GM23248 (cell line): ENCODE results near the gene IVD. TPM values are rescaled to one million over a fixed set of nuclear protein-coding genes. Genes with fewer than 3 reads are reported as not detected.
"Not testable (repeated sequence)": the region's sequence is repeated elsewhere in the genome, so short reads cannot be mapped to it uniquely, and the experiment has no call there.

Experiments used
- DNase-seq: peaks from one replicate; pipeline ENCODE4 v3.0.0-alpha.2; 2015
- H2AFZ ChIP-seq: fragments of 200-600 bp; sonication (generic); 2 replicates; pipeline ENCODE4 v1.6.1; 2016; ENCODE audit warnings: antibody characterized with exemption
- H3F3A ChIP-seq: fragments of 200-600 bp; sonication (generic); 2 replicates; pipeline ENCODE4 v1.6.1; 2016; ENCODE audit warnings: mild to moderate bottlenecking, antibody characterized with exemption, mixed run types; ENCODE audit not compliant: insufficient read depth
- H3K27ac ChIP-seq: fragments of 200-600 bp; sonication (generic); 2 replicates; pipeline ENCODE4 v1.5.1; 2016; ENCODE audit warnings: mild to moderate bottlenecking
- H3K27me3 ChIP-seq: fragments of 200-600 bp; sonication (generic); replicated peaks from 2 replicates; pipeline ENCODE4 v1.6.1; 2016; ENCODE audit warnings: mild to moderate bottlenecking; ENCODE audit not compliant: insufficient read depth
- H3K36me3 ChIP-seq: fragments of 200-600 bp; sonication (generic); 2 replicates; pipeline ENCODE4 v1.6.1; 2016; ENCODE audit warnings: low read depth, mild to moderate bottlenecking
- H3K4me1 ChIP-seq: fragments of 200-600 bp; sonication (generic); 2 replicates; pipeline ENCODE4 v1.6.1; 2016; ENCODE audit warnings: mild to moderate bottlenecking; ENCODE audit not compliant: insufficient read depth
- H3K4me2 ChIP-seq: fragments of 200-600 bp; sonication (generic); one replicate; pipeline ENCODE4 v1.6.1; 2016; ENCODE audit warnings: mild to moderate bottlenecking; ENCODE audit not compliant: unreplicated experiment
- H3K4me3 ChIP-seq: fragments of 200-600 bp; sonication (generic); 2 replicates; pipeline ENCODE4 v1.5.1; 2016; ENCODE audit warnings: mild to moderate bottlenecking
- H3K79me2 ChIP-seq: fragments of 200-600 bp; sonication (generic); 2 replicates; pipeline ENCODE4 v1.6.1; 2016; ENCODE audit warnings: mild to moderate bottlenecking; ENCODE audit not compliant: insufficient read depth
- H3K9ac ChIP-seq: fragments of 200-600 bp; sonication (generic); 2 replicates; pipeline ENCODE4 v1.6.1; 2016; ENCODE audit warnings: mild to moderate bottlenecking
- H3K9me2 ChIP-seq: fragments of 200-600 bp; sonication (generic); 2 replicates; pipeline ENCODE4 v1.6.1; 2016; ENCODE audit warnings: mixed run types, mild to moderate bottlenecking, moderate library complexity; ENCODE audit not compliant: insufficient read depth
- H3K9me3 ChIP-seq: fragments of 200-600 bp; sonication (generic); one replicate; pipeline ENCODE4 v1.6.1; 2017; ENCODE audit warnings: low read depth
- H4K20me1 ChIP-seq: fragments of 200-600 bp; sonication (generic); 2 replicates; pipeline ENCODE4 v1.6.0; 2016; ENCODE audit not compliant: insufficient read depth
- EZH2 ChIP-seq: fragments of 200-600 bp; sonication (generic); IDR thresholded peaks from 2 replicates; pipeline ENCODE4 v1.6.1; 2018; ENCODE audit warnings: antibody characterized with exemption, mild to moderate bottlenecking; ENCODE audit not compliant: insufficient read depth, poor library complexity, severe bottlenecking
- EZH2phosphoT487 ChIP-seq: fragments of 200-600 bp; sonication (generic); IDR thresholded peaks from 2 replicates; pipeline ENCODE4 v1.6.1; 2018; ENCODE audit warnings: antibody characterized with exemption, moderate library complexity, mild to moderate bottlenecking, low read depth; ENCODE audit not compliant: insufficient read depth
- WGBS, 2 experiments: methylation state at CpG; one replicate each; pipeline ENCODE4 v1.1.6; 2015 to 2017; ENCODE audit warnings: low lambda C conversion rate in 2 of 2, low coverage in 1 of 2; ENCODE audit errors: missing lambda C conversion rate in 2 of 2; 5-methylcytosine and 5-hydroxymethylcytosine counted together
- in situ Hi-C: fragments of 300-500 bp; cut with MboI; formaldehyde crosslinking; loops from 2 replicates; pipeline ENCODE4 v1.15.0; 2020
- polyA plus RNA-seq: library from polyadenylated mRNA; unstranded; fragments of >200 nt; fragmentation: Nextera tagmentation; extraction: Ambion mirVana; gene quantifications from 2 replicates; pipeline ENCODE4 v1.2.1, GENCODE V29; 2016
- total RNA-seq: library from RNA; depleted of rRNA; stranded (reverse); fragments of >200 nt; shearing (Covaris generic); gene quantifications from 2 replicates; pipeline ENCODE4 v1.2.3, GENCODE V29; 2014

The IVD gene
- total and polyA plus RNA-seq, 2 experiments from 2014 or later = 28.2 to 50.1 TPM

DNA sequence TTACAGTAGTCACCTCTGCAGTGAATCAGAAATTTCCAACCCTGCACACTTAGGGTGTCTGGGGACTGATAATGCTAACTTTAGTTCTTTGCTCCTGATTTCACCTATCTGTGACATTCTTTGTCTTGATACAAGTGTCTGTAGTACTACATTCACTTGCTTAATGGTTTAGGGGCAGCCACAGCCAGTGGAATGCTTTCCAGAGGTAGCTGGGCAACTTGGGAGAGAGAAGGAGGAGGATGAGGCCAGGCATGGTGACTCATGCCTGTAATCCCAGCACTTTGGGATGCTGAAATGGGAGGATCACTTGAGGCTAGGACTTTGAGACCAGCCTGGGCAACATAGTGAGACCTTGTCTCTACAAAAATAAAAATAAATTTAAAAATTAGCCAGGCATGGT lies 43.7 kb downstream of the IVD start:
- TF ChIP-seq EZH2 (no peak), EZH2phosphoT487 (no peak)
- peak; percentile 39 for DNase-seq
- H2AFZ ChIP-seq = no peak overlapping the region
- peak overlapping the region; percentile 18 for H3K4me2 ChIP-seq
- no peaks in the 10 kb centered on the region for H3K27me3 ChIP-seq
- no peaks in the 10 kb centered on the region for H3K9me3 ChIP-seq
- H3F3A ChIP-seq = peaks cover 18% of the 10 kb centered on the region; the same call in 1 of the 2 replicates
- in situ Hi-C loops = no loop called here
- no peak overlapping the region for H3K27ac ChIP-seq
- H4K20me1 ChIP-seq = peaks cover 15% of the 10 kb centered on the region; the same call in 1 of the 2 replicates
- H3K4me3 ChIP-seq = no peak overlapping the region
- no peaks in the 10 kb centered on the region for H3K36me3 ChIP-seq
- no peaks in the 10 kb centered on the region for H3K9me2 ChIP-seq
- peaks cover 90% of the 10 kb centered on the region for H3K79me2 ChIP-seq
- H3K9ac ChIP-seq = no peak overlapping the region
- H3K4me1 ChIP-seq = peaks cover 16% of the 10 kb centered on the region

DNA sequence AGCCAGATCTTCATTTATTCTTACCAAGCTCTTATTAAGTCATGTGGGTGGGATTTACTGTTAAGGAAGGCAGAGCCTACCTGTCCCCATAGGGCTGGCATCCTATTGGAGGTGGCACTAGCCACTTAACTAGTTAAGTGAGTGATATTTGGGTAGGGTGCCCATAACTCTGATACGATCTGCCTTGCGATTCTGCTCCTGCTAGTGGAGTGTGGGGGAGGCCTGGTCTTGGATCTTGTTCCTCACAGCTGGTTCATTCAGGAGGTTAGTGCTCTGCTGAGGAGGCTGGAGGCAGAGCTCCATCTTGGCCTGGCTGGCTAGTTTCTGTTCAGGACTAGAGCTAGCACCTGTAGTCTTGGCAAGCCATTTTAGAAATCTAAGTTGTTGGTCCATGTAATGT lies 44.5 kb downstream of the IVD start:
- H3K9ac ChIP-seq = no peak overlapping the region
- TF ChIP-seq EZH2phosphoT487 (no peak), EZH2 (no peak)
- no peak overlapping the region for H3K4me3 ChIP-seq
- H3K4me2 ChIP-seq = no peak overlapping the region
- no peak overlapping the region for H2AFZ ChIP-seq
- WGBS, 2 experiments = 92 to 100% methylated on average over 2 of the region's 2 CpGs
- no peaks in the 10 kb centered on the region for H3K9me2 ChIP-seq
- no peak overlapping the region for H3K27ac ChIP-seq
- no peak for DNase-seq
- H3K27me3 ChIP-seq = no peaks in the 10 kb centered on the region
- H3K36me3 ChIP-seq = no peaks in the 10 kb centered on the region
- peaks cover 21% of the 10 kb centered on the region for H3K4me1 ChIP-seq
- H3F3A ChIP-seq = 0 out of 2 replicates have a peak, but pooled peaks cover 14% of the 10 kb centered on the region
- in situ Hi-C loops = no loop called here
- H3K79me2 ChIP-seq = peaks cover 91% of the 10 kb centered on the region
- H4K20me1 ChIP-seq = peaks cover 15% of the 10 kb centered on the region
- H3K9me3 ChIP-seq = no peaks in the 10 kb centered on the region

DNA sequence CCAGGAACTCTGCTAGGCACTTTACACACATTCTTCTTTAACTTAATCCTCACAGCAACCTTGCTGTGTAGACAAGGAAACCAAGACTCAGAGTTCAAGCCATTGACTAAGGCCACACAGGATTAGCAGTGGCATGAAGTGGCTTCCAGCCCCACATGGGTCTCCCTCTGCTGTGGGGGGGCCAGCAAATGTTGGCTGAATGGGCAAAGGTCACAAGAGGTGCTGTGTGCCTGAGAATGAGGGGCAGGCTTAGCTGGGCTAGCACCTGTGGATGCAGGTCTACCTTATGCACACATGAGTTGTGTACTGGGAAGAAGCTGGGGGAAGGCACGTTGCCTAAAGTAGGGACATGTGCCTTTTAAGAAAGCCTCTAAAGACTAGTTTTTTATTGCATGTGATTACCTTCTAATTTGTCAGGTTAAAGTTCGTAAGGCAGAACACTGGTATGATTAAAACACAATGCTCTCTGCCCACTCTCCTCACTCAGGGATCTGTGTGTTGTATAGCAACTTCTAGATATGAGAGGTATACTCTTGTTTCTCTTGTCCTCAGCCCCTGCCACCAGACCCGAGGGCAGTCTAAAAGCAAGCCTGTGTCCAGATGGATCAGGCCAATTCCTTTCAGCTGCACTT lies 46.0 kb downstream of the IVD start:
- DNase-seq = no peak
- Histone ChIP-seq H4K20me1 (peaks cover 15% of the 10 kb centered on the region), H3K9me3 (no peaks in the 10 kb centered on the region), H3K9me2 (no peaks in the 10 kb centered on the region), H3K9ac (no peak overlapping the region), H3K27me3 (no peaks in the 10 kb centered on the region), H3K4me2 (no peak overlapping the region), H3F3A (0 out of 2 replicates have a peak, but pooled peaks cover 3% of the 10 kb centered on the region), H2AFZ (no peak overlapping the region), H3K4me3 (no peak overlapping the region), H3K79me2 (peaks cover 96% of the 10 kb centered on the region), H3K36me3 (no peaks in the 10 kb centered on the region), H3K4me1 (peaks cover 22% of the 10 kb centered on the region), H3K27ac (no peak overlapping the region)
- in situ Hi-C loops = no loop called here
- WGBS, 2 experiments = 81 to 86% methylated on average over 3 of the region's 3 CpGs
- no peak for TF ChIP-seq EZH2
- TF ChIP-seq EZH2phosphoT487 = no peak

DNA sequence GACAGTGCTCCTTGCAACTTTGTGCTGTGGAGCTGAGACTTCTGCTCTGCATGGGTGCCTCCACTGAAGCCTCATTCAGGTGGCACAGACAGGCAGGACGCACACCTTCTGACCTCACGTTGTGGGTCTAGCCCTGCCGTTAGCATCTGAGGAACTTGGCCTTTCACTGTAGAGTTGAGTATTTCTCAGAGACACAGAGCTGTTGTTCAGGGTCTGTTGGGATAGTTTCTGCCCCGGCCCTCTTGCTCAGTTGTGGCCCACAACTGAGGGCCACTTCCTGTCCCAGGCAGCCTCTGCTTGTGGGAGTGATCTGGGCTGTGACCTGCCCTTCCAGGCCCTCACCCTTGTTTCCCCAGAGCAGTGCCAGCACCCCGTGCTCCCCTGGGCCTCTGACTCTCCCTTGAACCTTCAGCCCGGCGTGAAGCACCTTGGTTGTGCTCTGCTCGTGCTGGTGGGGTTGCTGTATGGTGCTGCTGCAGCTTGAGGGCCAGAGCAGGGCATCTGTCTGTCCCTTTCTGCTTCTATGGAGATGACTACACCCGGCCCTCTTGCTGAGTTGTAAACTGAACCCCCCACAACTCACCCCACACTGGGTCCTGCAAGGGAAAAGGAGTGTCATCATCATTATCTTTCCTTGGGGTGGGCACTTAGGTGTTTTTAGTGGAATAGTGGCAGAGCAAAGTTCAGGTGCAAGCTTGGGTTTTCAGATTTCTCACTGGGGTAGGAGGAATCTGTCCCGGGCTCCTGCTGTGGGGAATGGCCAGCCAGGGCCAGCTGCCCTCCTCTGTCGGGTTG lies 46.9 kb downstream of the IVD start:
- H3K36me3 ChIP-seq = no peaks in the 10 kb centered on the region
- 0 out of 2 replicates have a peak, but pooled peaks cover 3% of the 10 kb centered on the region for H3F3A ChIP-seq
- 74 to 78% methylated on average over 11 of the region's 11 CpGs for WGBS, 2 experiments
- no peaks in the 10 kb centered on the region for H3K9me3 ChIP-seq
- in situ Hi-C loops = no loop called here
- no peak overlapping the region for H3K4me3 ChIP-seq
- H3K4me1 ChIP-seq = peaks cover 22% of the 10 kb centered on the region
- no peaks in the 10 kb centered on the region for H3K9me2 ChIP-seq
- no peak overlapping the region for H3K9ac ChIP-seq
- H3K4me2 ChIP-seq = no peak overlapping the region
- TF ChIP-seq EZH2 (no peak), EZH2phosphoT487 (no peak)
- H4K20me1 ChIP-seq = peaks cover 15% of the 10 kb centered on the region
- H3K79me2 ChIP-seq = peaks cover 96% of the 10 kb centered on the region
- H2AFZ ChIP-seq = no peak overlapping the region
- no peak for DNase-seq
- H3K27me3 ChIP-seq = no peaks in the 10 kb centered on the region
- H3K27ac ChIP-seq = no peak overlapping the region

DNA sequence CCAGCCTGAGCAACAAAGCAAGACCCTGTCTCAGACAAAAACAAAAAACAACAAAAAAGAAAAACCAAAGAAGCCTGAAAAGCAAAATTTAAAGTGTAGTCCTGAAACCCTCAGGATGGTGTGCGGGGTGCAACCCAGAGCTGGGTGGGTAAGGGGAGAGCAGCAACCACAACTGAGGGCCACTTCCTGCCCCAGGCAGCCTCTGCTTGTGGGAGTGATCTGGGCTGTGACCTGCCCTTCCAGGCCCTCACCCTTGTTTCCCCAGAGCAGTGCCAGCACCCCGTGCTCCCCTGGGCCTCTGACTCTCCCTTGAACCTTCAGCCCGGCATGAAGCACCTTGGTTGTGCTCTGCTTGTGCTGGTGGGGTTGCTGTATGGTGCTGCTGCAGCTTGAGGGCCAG lies 48.3 kb downstream of the IVD start:
- Histone ChIP-seq H3K79me2 (peaks cover 92% of the 10 kb centered on the region), H4K20me1 (peaks cover 15% of the 10 kb centered on the region), H3K4me1 (peaks cover 22% of the 10 kb centered on the region)
- H2AFZ ChIP-seq, H3K36me3 ChIP-seq, H3K27me3 ChIP-seq, in situ Hi-C loops, H3F3A ChIP-seq, H3K4me3 ChIP-seq, H3K9me2 ChIP-seq, DNase-seq, H3K4me2 ChIP-seq, H3K27ac ChIP-seq, H3K9ac ChIP-seq, H3K9me3 ChIP-seq: not testable (repeated sequence)
- 88 to 92% methylated on average over 3 of the region's 3 CpGs for WGBS, 2 experiments
